Measurements from ENCODE around the gene ARHGAP20.
"Not testable (repeated sequence)": the region's sequence is repeated elsewhere in the genome, so short reads cannot be mapped to it uniquely, and the experiment has no call there.

Gene ARHGAP20

GRCh38 chr11:110713449-110713776 is 1.2 kb upstream of the ARHGAP20 start:
- DNase-seq (ENCODE audit: low read depth): no peak

DNA sequence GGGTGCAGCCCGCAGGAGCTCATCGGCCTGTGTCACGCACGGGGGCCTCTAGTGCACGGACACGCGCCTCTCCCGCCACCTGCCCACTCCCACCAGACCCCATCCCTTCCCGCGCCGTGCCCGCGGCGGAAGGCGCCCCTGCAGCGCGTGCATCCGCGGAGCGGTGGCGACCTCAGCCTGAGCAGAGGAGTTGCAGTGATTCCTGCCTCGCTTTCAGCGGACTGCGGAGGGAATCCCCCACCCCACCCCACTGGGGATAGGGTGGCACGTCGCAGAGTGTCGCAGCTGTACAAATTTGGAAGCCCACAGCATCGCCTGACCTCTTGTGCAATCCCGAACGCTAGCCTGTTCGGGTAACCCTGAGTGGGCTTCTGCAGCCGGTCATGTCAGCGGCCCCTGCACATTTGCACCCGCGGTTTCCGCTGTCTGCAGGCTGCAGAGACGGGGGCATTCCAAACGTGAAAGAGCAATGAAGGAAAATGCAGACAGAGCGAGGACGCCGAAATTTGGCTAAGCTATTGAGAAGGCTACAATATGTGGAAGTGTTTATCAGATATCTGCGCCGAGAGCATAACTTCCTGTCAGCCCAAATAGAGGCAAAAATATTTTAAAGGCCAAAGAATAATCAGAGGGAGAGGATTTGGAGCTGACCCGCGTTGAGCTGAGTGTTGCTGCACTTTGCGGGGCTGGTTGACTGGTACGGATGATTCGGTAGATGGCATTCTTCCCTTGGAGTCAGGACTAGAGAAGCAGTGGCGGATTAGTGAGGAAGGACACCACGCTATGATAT is 617 bp upstream of the ARHGAP20 start:
- DNase-seq (ENCODE audit: low read depth): no peak

- DNase-seq (ENCODE audit: low read depth): no peak
These were observed 825 bp downstream of the ARHGAP20 start for GRCh38 chr11:110711448-110711775.

DNA sequence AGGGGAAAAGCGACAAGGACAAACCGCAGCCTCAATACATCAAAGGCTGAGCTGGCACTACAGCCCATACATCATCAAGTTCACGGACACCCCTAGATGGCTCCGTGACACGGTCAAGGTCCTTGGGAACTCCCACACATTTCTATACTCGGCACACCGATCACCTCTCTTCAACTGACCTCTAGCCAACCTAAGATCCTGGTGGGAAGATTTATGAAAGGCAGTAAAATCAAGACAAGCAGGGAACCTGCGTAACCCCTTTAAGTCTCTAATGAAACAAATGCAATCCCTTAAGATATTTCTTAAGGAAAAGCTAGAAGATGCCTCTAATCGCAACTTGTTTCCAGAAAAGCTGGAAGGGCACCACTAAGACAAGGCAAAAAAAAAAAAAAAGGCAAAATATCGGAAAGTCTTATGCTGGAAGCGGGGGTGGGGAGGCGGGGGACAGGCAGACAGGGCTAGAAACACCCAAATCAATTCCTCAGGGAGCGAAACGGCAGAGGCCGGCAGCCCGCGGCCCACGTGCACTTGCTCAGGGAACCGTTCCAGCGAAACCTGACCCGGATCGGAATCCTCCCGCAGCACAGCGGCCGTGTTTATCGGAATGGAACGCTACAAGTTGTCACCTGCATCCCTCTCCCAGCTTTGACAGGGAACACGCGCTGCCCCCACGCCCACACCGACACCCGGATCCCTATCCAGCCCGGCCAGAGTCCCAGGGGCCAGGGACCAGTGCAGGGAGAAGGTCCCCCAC is 1.4 kb downstream of the ARHGAP20 start:
- DNase-seq (ENCODE audit: low read depth): no peak

GRCh38 chr11:110704210-110704864 is 7.9 kb downstream of the ARHGAP20 start:
- no peak for DNase-seq (ENCODE audit: low read depth)

DNA sequence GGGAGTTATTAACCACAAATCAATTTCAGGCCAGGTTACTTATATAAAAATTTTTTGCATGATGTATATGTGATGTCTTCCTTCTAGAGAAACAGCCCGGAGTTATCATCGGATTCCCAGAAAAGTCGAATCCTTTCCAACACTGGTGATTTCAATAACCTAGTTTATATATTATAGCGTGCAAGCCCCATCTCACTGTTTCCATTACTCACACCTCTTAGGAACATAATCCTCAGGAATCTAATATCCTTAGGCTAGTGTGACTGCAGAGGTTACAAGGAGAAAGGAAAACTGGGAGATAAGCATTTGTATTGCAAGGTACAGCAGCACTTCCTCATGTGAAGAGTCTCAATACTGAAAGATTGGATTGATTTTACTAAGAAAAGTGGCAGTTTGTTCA is 20.3 kb downstream of the ARHGAP20 start:
- DNase-seq (ENCODE audit: low read depth): no peak

GRCh38 chr11:110689306-110689705 is 22.9 kb downstream of the ARHGAP20 start:
- no peak for DNase-seq (ENCODE audit: low read depth)

- DNase-seq (ENCODE audit: low read depth): peak; percentile 58
These were observed 32.8 kb downstream of the ARHGAP20 start for GRCh38 chr11:110679323-110679975.

GRCh38 chr11:110675548-110675947 is 36.7 kb downstream of the ARHGAP20 start:
- DNase-seq (ENCODE audit: low read depth): no peak

- no peak for DNase-seq (ENCODE audit: low read depth)
These were observed 46.4 kb downstream of the ARHGAP20 start for GRCh38 chr11:110665689-110666465.

- DNase-seq (ENCODE audit: low read depth): no peak
These were observed 56.3 kb downstream of the ARHGAP20 start for GRCh38 chr11:110655967-110656366.

GRCh38 chr11:110654456-110654855 is 57.8 kb downstream of the ARHGAP20 start:
- DNase-seq (ENCODE audit: low read depth): no peak

DNA sequence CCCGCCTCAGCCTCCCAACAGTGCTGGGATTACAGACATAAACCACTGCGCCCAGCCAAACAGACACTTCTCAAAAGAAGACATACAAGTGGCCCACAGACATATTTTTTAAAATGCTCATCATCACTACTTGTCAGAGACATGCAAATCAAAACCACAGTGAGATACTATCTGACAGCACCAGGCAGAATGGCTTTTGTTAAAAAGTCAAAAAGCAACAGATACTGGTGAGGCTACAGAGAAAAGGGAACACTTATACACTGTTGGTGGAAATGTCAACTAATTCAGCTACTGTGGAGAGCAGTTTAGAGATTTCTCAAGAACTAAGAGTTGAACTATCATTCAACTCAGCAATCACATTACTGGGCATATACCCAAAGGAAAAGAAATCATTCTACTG is 67.0 kb downstream of the ARHGAP20 start:
- DNase-seq (ENCODE audit: low read depth): no peak

DNA sequence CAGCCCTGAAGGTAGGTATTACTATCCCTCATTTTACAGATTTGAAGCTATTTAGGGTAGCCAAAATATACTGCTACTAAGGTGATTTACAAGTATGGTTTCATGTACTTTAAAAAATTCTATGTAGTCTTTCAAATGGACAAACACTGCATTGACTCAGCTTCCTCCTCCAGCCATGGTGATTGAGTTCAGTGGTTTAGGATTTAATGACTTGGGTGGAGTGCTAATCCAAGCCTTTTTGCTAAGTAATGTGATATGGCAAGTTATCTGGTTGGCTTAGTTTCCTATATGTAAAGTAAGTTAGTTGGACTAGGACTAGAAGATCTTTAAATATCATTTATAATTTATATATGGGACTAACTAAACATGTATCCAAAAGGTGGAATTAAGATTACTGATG is 77.9 kb downstream of the ARHGAP20 start:
- no peak for DNase-seq (ENCODE audit: low read depth)

DNA sequence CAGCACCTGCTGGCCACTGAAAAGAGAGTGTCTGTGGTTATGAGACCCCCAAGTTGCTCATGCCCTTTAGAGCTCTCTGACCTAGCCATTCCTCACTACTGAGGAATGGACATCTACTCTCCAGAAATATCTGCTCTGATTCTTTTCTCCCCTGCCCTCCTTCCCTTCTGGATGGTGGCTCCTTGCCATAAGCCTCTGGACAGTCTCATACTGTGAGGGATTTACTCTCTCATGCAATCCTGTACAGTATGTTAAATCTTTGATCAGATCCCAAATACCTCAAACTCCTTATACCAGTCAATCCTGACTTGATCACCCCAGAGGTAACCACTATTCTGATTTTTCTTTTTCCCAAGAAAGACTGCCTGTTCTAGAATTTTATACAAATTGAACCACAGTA is 80.7 kb downstream of the ARHGAP20 start:
- no peak for DNase-seq (ENCODE audit: low read depth)

- no peak for DNase-seq (ENCODE audit: low read depth)
These were observed 82.6 kb downstream of the ARHGAP20 start for GRCh38 chr11:110629594-110629993.

GRCh38 chr11:110621826-110622225 is 90.4 kb downstream of the ARHGAP20 start:
- DNase-seq (ENCODE audit: low read depth): no peak

- not testable (repeated sequence) for DNase-seq (ENCODE audit: low read depth)
These were observed 92.9 kb downstream of the ARHGAP20 start for GRCh38 chr11:110619366-110619765.

GRCh38 chr11:110614031-110614430 is 98.2 kb downstream of the ARHGAP20 start:
- DNase-seq (ENCODE audit: low read depth): no peak

- no peak for DNase-seq (ENCODE audit: low read depth)
These were observed 98.9 kb downstream of the ARHGAP20 start for GRCh38 chr11:110613197-110613918.

DNA sequence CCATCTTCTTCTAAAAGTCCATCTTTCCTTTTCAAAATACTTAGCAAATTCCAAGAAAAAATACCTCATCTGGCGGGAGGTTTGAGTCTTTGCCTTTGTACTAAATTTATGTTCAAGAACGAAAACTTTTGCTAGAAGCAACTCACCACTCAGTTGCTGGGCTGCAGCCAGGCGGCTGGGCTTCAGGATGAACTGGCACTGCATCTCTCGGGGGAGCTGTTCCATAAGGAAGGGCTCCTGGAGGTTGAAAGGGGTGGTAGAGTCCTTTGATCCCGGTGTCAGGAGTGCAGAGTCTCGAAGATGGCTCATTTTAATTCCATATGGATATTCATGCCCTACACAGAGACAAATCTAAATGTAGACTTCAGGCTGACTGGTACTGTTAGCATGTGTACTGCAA is 105.8 kb downstream of the ARHGAP20 start:
- DNase-seq (ENCODE audit: low read depth): no peak

Data from non-pigmented ciliary epithelial cell (primary cell).